ENCODE data around the gene POLD4.

POLD4 gene

GRCh38 chr11:67314218-67314617 lies 39.1 kb downstream of the POLD4 start:
- TF ChIP-seq ZFX (IDR thresholded peaks at IDR 0.05) (no peak), CTCF (conservative IDR thresholded peaks at IDR 0.05) (no peak)
- H3K27ac ChIP-seq = peak overlapping the region; percentile 94

- H3K27ac ChIP-seq = peak overlapping the region; percentile 94
- no peak for TF ChIP-seq ZFX (IDR thresholded peaks at IDR 0.05)
- no peak for TF ChIP-seq CTCF (conservative IDR thresholded peaks at IDR 0.05)
These were observed 40.0 kb downstream of the POLD4 start for GRCh38 chr11:67313125-67313890.

GRCh38 chr11:67312187-67313021 lies 40.9 kb downstream of the POLD4 start:
- no peak for TF ChIP-seq CTCF (conservative IDR thresholded peaks at IDR 0.05)
- no peak for TF ChIP-seq ZFX (IDR thresholded peaks at IDR 0.05)
- H3K27ac ChIP-seq = peak overlapping the region; percentile 94

GRCh38 chr11:67311556-67312082 lies 41.7 kb downstream of the POLD4 start:
- no peak for TF ChIP-seq ZFX (IDR thresholded peaks at IDR 0.05)
- TF ChIP-seq CTCF (conservative IDR thresholded peaks at IDR 0.05) = no peak
- peak overlapping the region; percentile 94 for H3K27ac ChIP-seq

GRCh38 chr11:67311051-67311555 lies 42.2 kb downstream of the POLD4 start:
- peak overlapping the region; percentile 94 for H3K27ac ChIP-seq
- TF ChIP-seq ZFX (IDR thresholded peaks at IDR 0.05) = no peak
- no peak for TF ChIP-seq CTCF (conservative IDR thresholded peaks at IDR 0.05)

GRCh38 chr11:67310246-67311050 lies 42.9 kb downstream of the POLD4 start:
- TF ChIP-seq ZFX (IDR thresholded peaks at IDR 0.05) = no peak
- no peak for TF ChIP-seq CTCF (conservative IDR thresholded peaks at IDR 0.05)
- peak overlapping the region; percentile 94 for H3K27ac ChIP-seq

All from C4-2B (cell line).